ENCODE results near the gene IGFBP5.

The IGFBP5 gene

DNA sequence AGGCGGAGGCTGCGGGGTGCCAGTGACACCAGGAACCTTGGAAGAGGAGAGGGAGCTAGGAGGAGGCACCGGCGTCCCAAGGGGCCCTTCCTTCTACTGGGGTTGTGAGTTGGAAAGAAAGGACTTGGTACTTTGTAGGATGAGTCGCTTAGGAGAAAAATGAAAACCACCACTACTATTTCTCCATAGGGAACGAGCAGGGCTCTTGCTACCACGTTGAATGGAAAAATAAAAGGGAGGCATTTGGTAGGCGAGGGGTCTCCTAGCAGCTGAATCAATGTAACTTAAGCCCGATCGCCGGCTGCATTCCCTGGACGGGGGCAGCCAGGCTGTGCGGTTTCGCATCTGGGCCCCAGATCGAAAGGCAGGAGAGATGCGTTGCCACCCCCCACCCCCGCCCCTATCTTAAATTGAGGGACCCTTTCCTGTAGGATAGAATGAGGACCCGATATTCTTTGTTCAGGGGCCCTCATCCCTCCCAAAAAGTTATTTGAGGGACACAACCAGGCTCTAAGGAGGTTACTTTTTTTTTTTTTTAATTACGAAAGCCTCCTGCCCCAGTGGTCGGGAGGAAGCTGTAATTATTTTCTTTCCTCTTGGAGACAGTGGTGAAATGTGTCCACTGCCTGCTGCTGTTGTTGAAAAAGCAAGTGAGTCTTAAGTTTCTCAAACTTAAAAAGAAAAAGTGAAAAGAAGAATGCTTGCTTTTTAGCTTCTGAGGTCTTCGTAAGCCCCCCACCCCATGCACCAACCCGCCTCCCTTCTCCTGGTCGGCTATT lies 60.8 kb downstream of the IGFBP5 start:
- Histone ChIP-seq H3K18ac (ENCODE audit: low read length) (peak overlapping the region; percentile 96), H2BK120ac (ENCODE audit: low read depth, low read length) (no peak overlapping the region), H3K14ac (ENCODE audit: low read length) (no peak overlapping the region), H2BK15ac (ENCODE audit: low read length) (peak overlapping the region; percentile 55), H2AK5ac (ENCODE audit: low read depth, low read length) (peak overlapping the region; percentile 85), H3K4ac (ENCODE audit: low read length) (no peak overlapping the region), H4K91ac (ENCODE audit: low read depth, low read length, poor library complexity) (no peak overlapping the region), H3K27ac (replicated peaks; ENCODE audit: low read length) (peak overlapping the region; percentile 93), H3K9me3 (replicated peaks in 1 of 2; ENCODE audit: control insufficient read depth in 2 of 2, insufficient read depth in 1 of 2, low read depth in 1 of 2, low read length in 2 of 2) (no peaks in the 10 kb centered on the region), H2BK5ac (ENCODE audit: low read length) (peak overlapping the region; percentile 90), H3K4me1 (ENCODE audit: control insufficient read depth in 2 of 2, insufficient read depth in 1 of 2, low read depth in 1 of 2, low read length in 2 of 2) (peaks cover 15 to 16% of the 10 kb centered on the region in 2 donors), H3K4me3 (ENCODE audit: low read length in 2 of 2) (peak overlapping the region; percentile 82 to 92), H2BK12ac (ENCODE audit: low read length) (no peak overlapping the region), H2AFZ (ENCODE audit: low read length) (no peak overlapping the region), H3K4me2 (ENCODE audit: insufficient read depth, low read length, poor library complexity, severe bottlenecking) (peak overlapping the region; percentile 90), H3K79me1 (ENCODE audit: low read depth, low read length) (peaks cover 8% of the 10 kb centered on the region), H4K8ac (ENCODE audit: low read depth, low read length) (no peak overlapping the region), H3K9ac (ENCODE audit: low read depth, low read length, poor library complexity) (peak overlapping the region; percentile 97), H3K27me3 (ENCODE audit: control insufficient read depth in 3 of 3, insufficient read depth in 3 of 3, low read depth in 1 of 3, low read length in 3 of 3) (no peaks in the 10 kb centered on the region), H3K36me3 (replicated peaks in 1 of 2; ENCODE audit: control insufficient read depth in 2 of 2, insufficient read depth in 2 of 2, low read length in 2 of 2) (peaks cover 4 to 23% of the 10 kb centered on the region in 2 donors), H3K23ac (ENCODE audit: low read depth, low read length, poor library complexity) (no peak overlapping the region)
- no peak for DNase-seq (ENCODE audit: low spot score)
- no CpG with 5 or more reads among the region's 23 CpGs for WGBS, 2 donors (ENCODE audit: extremely low coverage in 2 of 2, insufficient read length in 2 of 2, insufficient replicate concordance in 1 of 2)

- peak overlapping the region; percentile 96 for H3K18ac ChIP-seq (ENCODE audit: low read length)
- peak overlapping the region; percentile 93 for H3K27ac ChIP-seq (replicated peaks; ENCODE audit: low read length)
- no CpG with 5 or more reads among the region's 71 CpGs for WGBS, 2 donors (ENCODE audit: extremely low coverage in 2 of 2, insufficient read length in 2 of 2, insufficient replicate concordance in 1 of 2)
- peak overlapping the region; percentile 80 for H2BK12ac ChIP-seq (ENCODE audit: low read length)
- no peak overlapping the region for H2BK120ac ChIP-seq (ENCODE audit: low read depth, low read length)
- peaks cover 0 to under 1% of the 10 kb centered on the region in 2 donors for H3K9me3 ChIP-seq (replicated peaks in 1 of 2; ENCODE audit: control insufficient read depth in 2 of 2, insufficient read depth in 1 of 2, low read depth in 1 of 2, low read length in 2 of 2)
- peak overlapping the region; percentile 85 for H2AK5ac ChIP-seq (ENCODE audit: low read depth, low read length)
- H3K9ac ChIP-seq (ENCODE audit: low read depth, low read length, poor library complexity) = peak overlapping the region; percentile 97
- peak overlapping the region; percentile 82 to 92 for H3K4me3 ChIP-seq (ENCODE audit: low read length in 2 of 2)
- peak overlapping the region; percentile 90 for H3K4me2 ChIP-seq (ENCODE audit: insufficient read depth, low read length, poor library complexity, severe bottlenecking)
- H3K27me3 ChIP-seq (ENCODE audit: control insufficient read depth in 3 of 3, insufficient read depth in 3 of 3, low read depth in 1 of 3, low read length in 3 of 3) = no peaks in the 10 kb centered on the region
- H3K79me1 ChIP-seq (ENCODE audit: low read depth, low read length) = peaks cover 8% of the 10 kb centered on the region
- no peak overlapping the region for H3K4ac ChIP-seq (ENCODE audit: low read length)
- H4K8ac ChIP-seq (ENCODE audit: low read depth, low read length) = no peak overlapping the region
- H3K14ac ChIP-seq (ENCODE audit: low read length) = peak overlapping the region; percentile 42
- H3K23ac ChIP-seq (ENCODE audit: low read depth, low read length, poor library complexity) = no peak overlapping the region
- peaks cover 15 to 16% of the 10 kb centered on the region in 2 donors for H3K4me1 ChIP-seq (ENCODE audit: control insufficient read depth in 2 of 2, insufficient read depth in 1 of 2, low read depth in 1 of 2, low read length in 2 of 2)
- H2BK15ac ChIP-seq (ENCODE audit: low read length) = peak overlapping the region; percentile 55
- no peak overlapping the region for H2AFZ ChIP-seq (ENCODE audit: low read length)
- H4K91ac ChIP-seq (ENCODE audit: low read depth, low read length, poor library complexity) = peak overlapping the region; percentile 31
- peaks cover 2 to 15% of the 10 kb centered on the region in 2 donors for H3K36me3 ChIP-seq (replicated peaks in 1 of 2; ENCODE audit: control insufficient read depth in 2 of 2, insufficient read depth in 2 of 2, low read length in 2 of 2)
- H2BK5ac ChIP-seq (ENCODE audit: low read length) = peak overlapping the region; percentile 90
- DNase-seq (ENCODE audit: low spot score) = no peak
Measured at GRCh38 chr2:216633616-216634369, 61.6 kb downstream of the IGFBP5 start.

DNA sequence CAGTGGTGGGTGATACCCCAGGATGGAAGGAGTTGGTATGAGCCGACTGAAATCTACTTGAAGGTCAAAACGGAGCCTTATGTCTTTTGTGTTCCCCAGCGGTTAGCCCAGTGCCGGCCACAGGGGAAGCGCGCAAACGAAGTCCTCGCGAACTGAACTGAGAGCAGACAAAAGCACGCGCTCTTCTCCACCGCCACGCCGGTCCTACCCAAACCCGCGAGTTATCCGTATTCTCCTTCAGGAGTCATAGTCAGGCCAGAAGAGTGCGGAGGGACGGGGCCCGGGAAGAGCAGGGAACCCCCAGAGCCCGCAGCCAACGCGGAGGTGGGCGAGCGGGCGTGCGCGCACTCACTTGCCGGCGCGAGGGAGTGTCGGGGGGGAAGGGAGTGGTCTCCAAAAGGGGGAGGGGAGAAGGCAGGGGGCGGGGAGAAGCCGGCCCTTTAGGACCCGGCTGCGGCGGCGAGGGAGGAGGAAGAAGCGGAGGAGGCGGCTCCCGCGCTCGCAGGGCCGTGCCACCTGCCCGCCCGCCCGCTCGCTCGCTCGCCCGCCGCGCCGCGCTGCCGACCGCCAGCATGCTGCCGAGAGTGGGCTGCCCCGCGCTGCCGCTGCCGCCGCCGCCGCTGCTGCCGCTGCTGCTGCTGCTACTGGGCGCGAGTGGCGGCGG lies 62.3 kb downstream of the IGFBP5 start, which contains the start of gene IGFBP2:
Gene IGFBP2, plus strand, starts transcription at position 469 of the 664 bp plus-strand sequence. Its CDS starts 104 bp downstream, at position 573.
- no peak within 1 kb of the TSS for H2BK120ac ChIP-seq (ENCODE audit: low read depth, low read length)
- peak within 1 kb of the TSS; percentile 90 for H2BK5ac ChIP-seq (ENCODE audit: low read length)
- no peak within 1 kb of the TSS for H4K8ac ChIP-seq (ENCODE audit: low read depth, low read length)
- H3K4me3 ChIP-seq (ENCODE audit: low read length in 2 of 2) = peak within 1 kb of the TSS; percentile 82 to 92
- no peak within 1 kb of the TSS for H3K23ac ChIP-seq (ENCODE audit: low read depth, low read length, poor library complexity)
- H2BK15ac ChIP-seq (ENCODE audit: low read length) = peak within 1 kb of the TSS; percentile 55
- peak within 1 kb of the TSS; percentile 85 for H2AK5ac ChIP-seq (ENCODE audit: low read depth, low read length)
- H3K9me3 ChIP-seq (replicated peaks in 1 of 2; ENCODE audit: control insufficient read depth in 2 of 2, insufficient read depth in 1 of 2, low read depth in 1 of 2, low read length in 2 of 2) = peaks cover 0 to 3% of the 10 kb centered on the region in 2 donors
- peak within 1 kb of the TSS; percentile 96 for H2AFZ ChIP-seq (ENCODE audit: low read length)
- H3K27ac ChIP-seq (replicated peaks; ENCODE audit: low read length) = peak within 1 kb of the TSS; percentile 93
- H3K4ac ChIP-seq (ENCODE audit: low read length) = no peak within 1 kb of the TSS
- H3K18ac ChIP-seq (ENCODE audit: low read length) = peak within 1 kb of the TSS; percentile 96
- peak within 1 kb of the TSS; percentile 80 for H2BK12ac ChIP-seq (ENCODE audit: low read length)
- H3K36me3 ChIP-seq (replicated peaks in 1 of 2; ENCODE audit: control insufficient read depth in 2 of 2, insufficient read depth in 2 of 2, low read length in 2 of 2) = peaks cover 2 to 10% of the 10 kb centered on the region in 2 donors
- WGBS, 2 donors (ENCODE audit: extremely low coverage in 2 of 2, insufficient read length in 2 of 2, insufficient replicate concordance in 1 of 2) = no CpG with 5 or more reads among the region's 70 CpGs
- H3K14ac ChIP-seq (ENCODE audit: low read length) = peak within 1 kb of the TSS; percentile 42
- no peaks in the 10 kb centered on the region for H3K27me3 ChIP-seq (ENCODE audit: control insufficient read depth in 3 of 3, insufficient read depth in 3 of 3, low read depth in 1 of 3, low read length in 3 of 3)
- H3K9ac ChIP-seq (ENCODE audit: low read depth, low read length, poor library complexity) = peak within 1 kb of the TSS; percentile 97
- peaks cover 15 to 16% of the 10 kb centered on the region in 2 donors for H3K4me1 ChIP-seq (ENCODE audit: control insufficient read depth in 2 of 2, insufficient read depth in 1 of 2, low read depth in 1 of 2, low read length in 2 of 2)
- DNase-seq (ENCODE audit: low spot score) = peak; percentile 85
- H3K79me1 ChIP-seq (ENCODE audit: low read depth, low read length) = peaks cover 8% of the 10 kb centered on the region
- H3K4me2 ChIP-seq (ENCODE audit: insufficient read depth, low read length, poor library complexity, severe bottlenecking) = peak within 1 kb of the TSS; percentile 90
- H4K91ac ChIP-seq (ENCODE audit: low read depth, low read length, poor library complexity) = peak within 1 kb of the TSS; percentile 31
